Muscle of back (tissue), 11 donors: Measurements from ENCODE around the gene TSPYL2. TPM values are rescaled to one million over a fixed set of nuclear protein-coding genes. Genes with fewer than 3 reads are reported as not detected.

ENCODE experiments used
- DNase-seq, 3 donors: peaks; one replicate each; pipeline versions ENCODE4 v3.0.0 to v3.0.0-alpha.2; 2013
- polyA plus RNA-seq, 10 donors: library from polyadenylated mRNA; unstranded; fragments of 120-200 nt; gene quantifications; one replicate each; pipeline ENCODE4 v1.2.1, GENCODE V29; 2013; ENCODE audit not compliant: insufficient read length in 10 of 10

Gene TSPYL2
- polyA plus RNA-seq, 10 donors = 12.6 to 21.7 (median 14.3) TPM

DNA sequence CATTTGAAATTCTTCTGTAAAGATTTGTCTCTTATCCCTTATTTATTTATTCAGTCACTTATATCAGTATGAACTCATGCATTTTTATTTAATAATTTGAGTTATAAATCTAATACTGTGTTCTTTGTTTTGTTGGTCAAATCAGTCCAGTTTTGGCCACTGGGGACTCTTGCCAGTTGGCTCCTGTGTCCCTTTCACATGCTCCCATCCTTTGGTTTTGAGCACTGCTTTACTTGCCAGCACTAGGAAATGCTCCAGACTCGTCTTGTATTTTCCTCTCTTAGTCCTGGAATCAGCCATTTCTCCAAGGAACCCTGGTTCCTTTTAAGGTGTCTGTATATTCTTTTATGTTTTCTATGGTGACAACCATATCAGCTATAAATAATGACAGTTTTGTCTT, 39.8 kb downstream of the TSPYL2 start:
- peak in 1 of 3 donors; percentile 14 for DNase-seq

GRCh38 chrX:53125506-53125905, 43.3 kb downstream of the TSPYL2 start:
- no peak for DNase-seq

DNA sequence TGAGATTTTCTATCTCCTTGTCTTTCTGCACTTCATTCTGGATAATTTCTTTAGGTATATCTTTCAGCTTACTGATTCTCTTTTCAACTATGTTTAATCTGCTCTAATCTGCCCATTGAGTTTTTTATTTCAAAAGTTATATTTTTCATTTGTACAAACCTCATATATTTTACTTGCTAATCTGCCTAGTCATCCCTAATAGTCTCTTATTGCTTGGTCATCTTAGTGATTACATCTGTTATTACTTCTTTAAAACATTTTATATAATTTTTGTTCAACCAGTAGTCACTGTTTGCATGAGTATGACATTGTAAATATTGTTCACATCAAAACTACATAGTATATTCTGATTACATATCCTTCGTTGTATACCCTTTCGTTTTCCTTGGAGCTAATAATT, 44.2 kb downstream of the TSPYL2 start:
- no peak for DNase-seq

GRCh38 chrX:53128097-53128749, 46.1 kb downstream of the TSPYL2 start:
- DNase-seq = no peak

GRCh38 chrX:53133400-53133799, 51.2 kb downstream of the TSPYL2 start:
- DNase-seq = no peak

GRCh38 chrX:53135581-53135980, 53.4 kb downstream of the TSPYL2 start:
- DNase-seq = peak in 1 of 3 donors; percentile 6

Other genes with a start within 250 kb of the TSPYL2 start
- gene XAGE3, start 214.3 kb upstream of the TSPYL2 start, polyA plus RNA-seq = under 1 TPM in 1 of 10 donors, not detected in 9; 0.31 TPM
- gene FAM156B, start 185.0 kb upstream of the TSPYL2 start, polyA plus RNA-seq = 10 to 100 TPM; 13.1 to 19.6 (median 16.5) TPM
- 10 to 100 TPM; 14.3 to 53.5 (median 22.0) TPM for gene FAM156A, start 123.8 kb upstream of the TSPYL2 start, polyA plus RNA-seq
- 10 to 100 TPM in 2 of 10 donors, 1 to 10 TPM in 8; 5.1 to 14.4 (median 7.3) TPM for gene GPR173, start 33.6 kb upstream of the TSPYL2 start, polyA plus RNA-seq
- gene KANTR, start 11.8 kb downstream of the TSPYL2 start, polyA plus RNA-seq = 10 to 100 TPM in 3 of 10 donors, 1 to 10 TPM in 7; 4.7 to 22.2 (median 7.7) TPM
- gene KDM5C, start 142.8 kb downstream of the TSPYL2 start, polyA plus RNA-seq = 10 to 100 TPM; 31.5 to 60.3 (median 39.8) TPM
- 10 to 100 TPM in 9 of 10 donors, 1 to 10 TPM in 1; 8.2 to 22.4 (median 18.1) TPM for gene IQSEC2, start 199.2 kb downstream of the TSPYL2 start, polyA plus RNA-seq